HepG2 (cell line): Measurements from ENCODE around the gene PRSS48. TPM values are rescaled to one million over a fixed set of nuclear protein-coding genes. Genes with fewer than 3 reads are reported as not detected.

ENCODE experiments used
- ASH2L ChIP-seq: fragments of 300-600, 200-600 bp; sonication (generic); IDR thresholded peaks from 2 replicates; pipeline ENCODE4 v1.7.0; 2017; ENCODE audit warnings: low read depth, mild to moderate bottlenecking, moderate library complexity, mixed read lengths, low read length; ENCODE audit not compliant: insufficient read length
- DNMT3B ChIP-seq: conservative IDR thresholded peaks from 2 replicates; pipeline ENCODE4 v1.6.1; 2016; ENCODE audit warnings: missing biosample characterization, control low read depth
- FOXC1 ChIP-seq: sonication (generic); formaldehyde crosslinking; IDR thresholded peaks from 2 replicates; pipeline ENCODE4 v1.8.0; 2022; ENCODE audit warnings: mild to moderate bottlenecking, missing genetic modification reagents, borderline replicate concordance
- FOXJ3 ChIP-seq: sonication (generic); formaldehyde crosslinking; IDR thresholded peaks from 2 replicates; pipeline ENCODE4 v1.4.0; 2020; ENCODE audit warnings: missing genetic modification reagents, mild to moderate bottlenecking, borderline replicate concordance
- KDM2A ChIP-seq: sonication (generic); formaldehyde crosslinking; IDR thresholded peaks from 2 replicates; pipeline ENCODE4 v1.4.0; 2020; ENCODE audit warnings: low read depth, missing genetic modification reagents, borderline replicate concordance
- MAF1 ChIP-seq: sonication (generic); formaldehyde crosslinking; IDR thresholded peaks from 2 replicates; pipeline ENCODE4 v1.5.0; 2020; ENCODE audit warnings: missing genetic modification reagents, borderline replicate concordance
- NFRKB ChIP-seq: fragments of 450-650 bp; IDR thresholded peaks from 2 replicates; pipeline ENCODE4 v1.6.1; 2017
- NR3C1 ChIP-seq: sonication (generic); formaldehyde crosslinking; IDR thresholded peaks from 2 replicates; pipeline ENCODE4 v1.4.0; 2020; ENCODE audit warnings: missing genetic modification reagents
- RBFOX2 ChIP-seq: fragments of 200-400 bp; formaldehyde crosslinking; IDR thresholded peaks from 2 replicates; pipeline ENCODE4 v1.6.1; 2017; ENCODE audit warnings: low read depth, mild to moderate bottlenecking, low read length
- SKI ChIP-seq: fragments of 450-650 bp; IDR thresholded peaks from one replicate; pipeline ENCODE4 v1.6.1; 2018; ENCODE audit warnings: mild to moderate bottlenecking; ENCODE audit not compliant: partially characterized antibody
- SRY ChIP-seq: sonication (generic); formaldehyde crosslinking; IDR thresholded peaks from 2 replicates; pipeline ENCODE4 v1.8.0; 2022; ENCODE audit warnings: mild to moderate bottlenecking, missing genetic modification reagents
- TBX3 ChIP-seq: fragments of 450-650 bp; IDR thresholded peaks from 2 replicates; pipeline ENCODE4 v1.6.1; 2017; ENCODE audit warnings: antibody characterized with exemption, mild to moderate bottlenecking, inconsistent platforms, borderline replicate concordance
- TMF1 ChIP-seq: sonication (generic); formaldehyde crosslinking; IDR thresholded peaks from 2 replicates; pipeline ENCODE4 v1.8.1; 2022; ENCODE audit warnings: low read depth, missing genetic modification reagents
- YY1 ChIP-seq: IDR thresholded peaks from 2 replicates; pipeline ENCODE4 v1.6.1; 2011; ENCODE audit warnings: low read length, low read depth, moderate library complexity, mild to moderate bottlenecking; ENCODE audit not compliant: insufficient read depth, insufficient replicate concordance
- ZKSCAN1 ChIP-seq: fragments of 150-350 bp; IDR thresholded peaks from 2 replicates; pipeline ENCODE4 v1.6.1; 2014; ENCODE audit warnings: low read length
- ZNF33B ChIP-seq: sonication (generic); formaldehyde crosslinking; IDR thresholded peaks from 2 replicates; pipeline ENCODE4 v1.5.1; 2020; ENCODE audit warnings: mild to moderate bottlenecking, missing genetic modification reagents
- ZNF34 ChIP-seq: sonication (generic); formaldehyde crosslinking; IDR thresholded peaks from 2 replicates; pipeline ENCODE4 v1.4.0; 2020; ENCODE audit warnings: mild to moderate bottlenecking, missing genetic modification reagents, borderline replicate concordance
- ZNF562 ChIP-seq: sonication (generic); formaldehyde crosslinking; IDR thresholded peaks from 2 replicates; pipeline ENCODE4 v1.8.0; 2022; ENCODE audit warnings: missing genetic modification reagents, borderline replicate concordance
- ZNF629 ChIP-seq: sonication (generic); formaldehyde crosslinking; conservative IDR thresholded peaks from 2 replicates; pipeline ENCODE4 v1.5.0; 2020; ENCODE audit warnings: missing genetic modification reagents
- ZNF773 ChIP-seq: sonication (generic); formaldehyde crosslinking; IDR thresholded peaks from 2 replicates; pipeline ENCODE4 v1.4.0; 2020; ENCODE audit warnings: missing genetic modification reagents, borderline replicate concordance
- ZNF850 ChIP-seq: sonication (generic); formaldehyde crosslinking; conservative IDR thresholded peaks from 2 replicates; pipeline ENCODE4 v1.9.0; 2021; ENCODE audit warnings: mild to moderate bottlenecking, missing genetic modification reagents
- polyA plus RNA-seq, 8 experiments: library from polyadenylated mRNA; depleted of rRNA in 3 of 8; stranded (reverse) in 7 of 8; unstranded in 1 of 8; fragments of >200 nt; fragmentation: Illumina TruSeq in 4 of 8; extraction: Trizol in 4 of 8; gene quantifications; 2 replicates each; pipeline versions ENCODE4 v1.2.1 to v1.2.3, GENCODE V29; 2011 to 2016; ENCODE audit warnings: low read depth in 4 of 8, missing spikeins in 1 of 8, mixed read lengths in 1 of 8; ENCODE audit not compliant: insufficient read depth in 1 of 8
- total RNA-seq, 5 experiments: library from RNA; depleted of rRNA; stranded (reverse); fragments of >200 nt; fragmentation: Illumina TruSeq; extraction: Trizol; gene quantifications; 2 replicates each; pipeline ENCODE4 v1.2.3, GENCODE V29; 2016; ENCODE audit warnings: low read depth in 1 of 5
- TF ChIP-seq, protein P1 (sequence below): sonication (generic); formaldehyde crosslinking; conservative IDR thresholded peaks from 2 replicates; pipeline ENCODE4 v1.4.0; 2020; ENCODE audit warnings: missing genetic modification reagents
- TF ChIP-seq, protein P2 (sequence below): sonication (generic); formaldehyde crosslinking; IDR thresholded peaks from 2 replicates; pipeline ENCODE4 v1.4.0; 2020; ENCODE audit warnings: missing genetic modification reagents
- TF ChIP-seq, protein P3 (sequence below): sonication (generic); formaldehyde crosslinking; IDR thresholded peaks from 2 replicates; pipeline ENCODE4 v1.4.0; 2020; ENCODE audit warnings: missing genetic modification reagents
- TF ChIP-seq, protein P4 (sequence below): sonication (generic); formaldehyde crosslinking; IDR thresholded peaks from 2 replicates; pipeline ENCODE4 v1.9.0; 2021; ENCODE audit warnings: missing genetic modification reagents, mild to moderate bottlenecking, borderline replicate concordance

The PRSS48 gene
- total and polyA plus RNA-seq, 2 of the 13 experiments (the other 11 are each of a cell fraction or from before 2014, with no cell fraction given), result not detected

DNA sequence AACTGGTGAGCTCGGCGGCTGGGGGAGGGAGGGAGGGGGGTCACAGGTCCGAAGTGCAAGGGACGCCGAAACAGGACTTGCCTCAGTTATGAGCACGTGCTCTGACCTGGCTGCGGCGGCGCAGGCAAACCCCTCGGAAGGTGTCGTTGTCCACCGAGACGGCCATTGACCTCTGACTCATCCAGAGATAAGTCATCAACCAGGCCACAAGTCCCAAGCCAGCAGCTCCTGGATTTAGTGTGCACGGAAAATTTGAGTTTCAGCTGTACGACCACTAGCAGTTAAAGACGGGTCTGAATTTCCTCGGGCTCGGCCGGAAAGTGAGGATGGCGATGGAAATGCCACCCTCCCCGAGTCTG, 47.8 kb downstream of the PRSS48 start (continued):
- TF ChIP-seq SRY (CRISPR knock-in tag), result no peak; the same call in 1 of the 2 replicates
- TF ChIP-seq, protein P1, sequence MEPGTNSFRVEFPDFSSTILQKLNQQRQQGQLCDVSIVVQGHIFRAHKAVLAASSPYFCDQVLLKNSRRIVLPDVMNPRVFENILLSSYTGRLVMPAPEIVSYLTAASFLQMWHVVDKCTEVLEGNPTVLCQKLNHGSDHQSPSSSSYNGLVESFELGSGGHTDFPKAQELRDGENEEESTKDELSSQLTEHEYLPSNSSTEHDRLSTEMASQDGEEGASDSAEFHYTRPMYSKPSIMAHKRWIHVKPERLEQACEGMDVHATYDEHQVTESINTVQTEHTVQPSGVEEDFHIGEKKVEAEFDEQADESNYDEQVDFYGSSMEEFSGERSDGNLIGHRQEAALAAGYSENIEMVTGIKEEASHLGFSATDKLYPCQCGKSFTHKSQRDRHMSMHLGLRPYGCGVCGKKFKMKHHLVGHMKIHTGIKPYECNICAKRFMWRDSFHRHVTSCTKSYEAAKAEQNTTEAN, result peak; percentile 96
- no peak for TF ChIP-seq ZKSCAN1
- 0 out of 2 replicates have a peak, but pooled peaks have one; percentile 23 for TF ChIP-seq NFRKB
- TF ChIP-seq YY1, result peak; percentile 71
- TF ChIP-seq KDM2A (CRISPR knock-in tag), result peak; percentile 82
- TF ChIP-seq ZNF850 (CRISPR knock-in tag), result no peak
- TF ChIP-seq, protein P2, sequence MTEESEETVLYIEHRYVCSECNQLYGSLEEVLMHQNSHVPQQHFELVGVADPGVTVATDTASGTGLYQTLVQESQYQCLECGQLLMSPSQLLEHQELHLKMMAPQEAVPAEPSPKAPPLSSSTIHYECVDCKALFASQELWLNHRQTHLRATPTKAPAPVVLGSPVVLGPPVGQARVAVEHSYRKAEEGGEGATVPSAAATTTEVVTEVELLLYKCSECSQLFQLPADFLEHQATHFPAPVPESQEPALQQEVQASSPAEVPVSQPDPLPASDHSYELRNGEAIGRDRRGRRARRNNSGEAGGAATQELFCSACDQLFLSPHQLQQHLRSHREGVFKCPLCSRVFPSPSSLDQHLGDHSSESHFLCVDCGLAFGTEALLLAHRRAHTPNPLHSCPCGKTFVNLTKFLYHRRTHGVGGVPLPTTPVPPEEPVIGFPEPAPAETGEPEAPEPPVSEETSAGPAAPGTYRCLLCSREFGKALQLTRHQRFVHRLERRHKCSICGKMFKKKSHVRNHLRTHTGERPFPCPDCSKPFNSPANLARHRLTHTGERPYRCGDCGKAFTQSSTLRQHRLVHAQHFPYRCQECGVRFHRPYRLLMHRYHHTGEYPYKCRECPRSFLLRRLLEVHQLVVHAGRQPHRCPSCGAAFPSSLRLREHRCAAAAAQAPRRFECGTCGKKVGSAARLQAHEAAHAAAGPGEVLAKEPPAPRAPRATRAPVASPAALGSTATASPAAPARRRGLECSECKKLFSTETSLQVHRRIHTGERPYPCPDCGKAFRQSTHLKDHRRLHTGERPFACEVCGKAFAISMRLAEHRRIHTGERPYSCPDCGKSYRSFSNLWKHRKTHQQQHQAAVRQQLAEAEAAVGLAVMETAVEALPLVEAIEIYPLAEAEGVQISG, result peak; percentile 86
- no peak for TF ChIP-seq NR3C1
- TF ChIP-seq RBFOX2, result no peak
- TF ChIP-seq MAF1 (CRISPR knock-in tag), result no peak
- TF ChIP-seq ZNF629 (CRISPR knock-in tag), result peak; percentile 66; the same call in 1 of the 2 replicates
- TF ChIP-seq, protein P3, sequence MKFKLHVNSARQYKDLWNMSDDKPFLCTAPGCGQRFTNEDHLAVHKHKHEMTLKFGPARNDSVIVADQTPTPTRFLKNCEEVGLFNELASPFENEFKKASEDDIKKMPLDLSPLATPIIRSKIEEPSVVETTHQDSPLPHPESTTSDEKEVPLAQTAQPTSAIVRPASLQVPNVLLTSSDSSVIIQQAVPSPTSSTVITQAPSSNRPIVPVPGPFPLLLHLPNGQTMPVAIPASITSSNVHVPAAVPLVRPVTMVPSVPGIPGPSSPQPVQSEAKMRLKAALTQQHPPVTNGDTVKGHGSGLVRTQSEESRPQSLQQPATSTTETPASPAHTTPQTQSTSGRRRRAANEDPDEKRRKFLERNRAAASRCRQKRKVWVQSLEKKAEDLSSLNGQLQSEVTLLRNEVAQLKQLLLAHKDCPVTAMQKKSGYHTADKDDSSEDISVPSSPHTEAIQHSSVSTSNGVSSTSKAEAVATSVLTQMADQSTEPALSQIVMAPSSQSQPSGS, result peak; percentile 80; the same call in 1 of the 2 replicates
- TF ChIP-seq FOXC1, result 0 out of 2 replicates have a peak, but pooled peaks have one; percentile 49
- peak; percentile 7 for TF ChIP-seq ASH2L
- TF ChIP-seq ZNF33B (CRISPR knock-in tag), result no peak
- peak; percentile 76; the same call in 1 of the 2 replicates for TF ChIP-seq TBX3
- no peak for TF ChIP-seq ZNF773
- peak; percentile 68; the same call in 1 of the 2 replicates for TF ChIP-seq FOXJ3 (CRISPR knock-in tag)
- TF ChIP-seq SKI, result peak; percentile 51
- TF ChIP-seq ZNF562, result no peak
- TF ChIP-seq, protein P4, sequence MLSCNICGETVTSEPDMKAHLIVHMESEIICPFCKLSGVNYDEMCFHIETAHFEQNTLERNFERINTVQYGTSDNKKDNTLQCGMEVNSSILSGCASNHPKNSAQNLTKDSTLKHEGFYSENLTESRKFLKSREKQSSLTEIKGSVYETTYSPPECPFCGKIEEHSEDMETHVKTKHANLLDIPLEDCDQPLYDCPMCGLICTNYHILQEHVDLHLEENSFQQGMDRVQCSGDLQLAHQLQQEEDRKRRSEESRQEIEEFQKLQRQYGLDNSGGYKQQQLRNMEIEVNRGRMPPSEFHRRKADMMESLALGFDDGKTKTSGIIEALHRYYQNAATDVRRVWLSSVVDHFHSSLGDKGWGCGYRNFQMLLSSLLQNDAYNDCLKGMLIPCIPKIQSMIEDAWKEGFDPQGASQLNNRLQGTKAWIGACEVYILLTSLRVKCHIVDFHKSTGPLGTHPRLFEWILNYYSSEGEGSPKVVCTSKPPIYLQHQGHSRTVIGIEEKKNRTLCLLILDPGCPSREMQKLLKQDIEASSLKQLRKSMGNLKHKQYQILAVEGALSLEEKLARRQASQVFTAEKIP, result no peak
- no peak for TF ChIP-seq ZNF34
- no peak; the same call in 1 of the 2 replicates for TF ChIP-seq DNMT3B (CRISPR knock-in tag)
- no peak; the same call in 1 of the 2 replicates for TF ChIP-seq TMF1 (CRISPR knock-in tag)
